ENCODE measurements around the gene ALDH18A1.

ALDH18A1 gene

DNA sequence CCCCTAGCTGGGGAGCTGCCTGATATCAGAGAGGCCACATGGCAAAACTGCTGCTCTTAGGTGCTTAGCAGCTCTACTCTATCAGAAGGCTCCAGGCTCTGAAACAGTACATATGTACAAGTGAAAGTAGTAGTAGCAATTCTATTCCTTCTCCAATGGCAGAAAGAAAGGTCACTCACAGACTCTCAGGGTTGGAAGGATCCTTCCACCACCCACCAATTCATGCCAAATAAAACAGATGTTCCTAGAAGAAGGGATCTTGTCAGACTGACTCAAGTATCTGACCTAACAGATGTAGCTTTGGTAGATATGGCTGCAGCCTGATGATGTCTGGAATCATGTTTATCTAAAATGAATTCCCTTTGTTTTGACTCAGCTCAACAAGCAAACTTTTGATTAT is 8.0 kb upstream of the ALDH18A1 start:
- H3K79me2 ChIP-seq (ENCODE audit: low read length) = no peaks in the 10 kb centered on the region
- H3K9me3 ChIP-seq (ENCODE audit: insufficient read depth, low read length) = no peaks in the 10 kb centered on the region
- H3K4me3 ChIP-seq (ENCODE audit: low read length) = no peak overlapping the region
- no peak overlapping the region for H3K9ac ChIP-seq (ENCODE audit: low read length)
- H4K20me1 ChIP-seq (ENCODE audit: insufficient read depth, low read length) = no peaks in the 10 kb centered on the region
- TF ChIP-seq, protein P1, sequence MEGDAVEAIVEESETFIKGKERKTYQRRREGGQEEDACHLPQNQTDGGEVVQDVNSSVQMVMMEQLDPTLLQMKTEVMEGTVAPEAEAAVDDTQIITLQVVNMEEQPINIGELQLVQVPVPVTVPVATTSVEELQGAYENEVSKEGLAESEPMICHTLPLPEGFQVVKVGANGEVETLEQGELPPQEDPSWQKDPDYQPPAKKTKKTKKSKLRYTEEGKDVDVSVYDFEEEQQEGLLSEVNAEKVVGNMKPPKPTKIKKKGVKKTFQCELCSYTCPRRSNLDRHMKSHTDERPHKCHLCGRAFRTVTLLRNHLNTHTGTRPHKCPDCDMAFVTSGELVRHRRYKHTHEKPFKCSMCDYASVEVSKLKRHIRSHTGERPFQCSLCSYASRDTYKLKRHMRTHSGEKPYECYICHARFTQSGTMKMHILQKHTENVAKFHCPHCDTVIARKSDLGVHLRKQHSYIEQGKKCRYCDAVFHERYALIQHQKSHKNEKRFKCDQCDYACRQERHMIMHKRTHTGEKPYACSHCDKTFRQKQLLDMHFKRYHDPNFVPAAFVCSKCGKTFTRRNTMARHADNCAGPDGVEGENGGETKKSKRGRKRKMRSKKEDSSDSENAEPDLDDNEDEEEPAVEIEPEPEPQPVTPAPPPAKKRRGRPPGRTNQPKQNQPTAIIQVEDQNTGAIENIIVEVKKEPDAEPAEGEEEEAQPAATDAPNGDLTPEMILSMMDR (IDR thresholded peaks at IDR 0.05; ENCODE audit: low read depth, low read length) = no peak
- TF ChIP-seq EZH2phosphoT487 (IDR thresholded peaks at IDR 0.05; ENCODE audit: low read depth) = no peak
- H3K27ac ChIP-seq (ENCODE audit: low read length) = no peak overlapping the region
- H3K27me3 ChIP-seq (ENCODE audit: low read depth, low read length) = no peaks in the 10 kb centered on the region
- H3K36me3 ChIP-seq (replicated peaks; ENCODE audit: low read depth, low read length) = no peaks in the 10 kb centered on the region
- no peak overlapping the region for H3K4me2 ChIP-seq (ENCODE audit: low read length)
- no peaks in the 10 kb centered on the region for H3K4me1 ChIP-seq (ENCODE audit: low read length)
- no peak overlapping the region for H2AFZ ChIP-seq (ENCODE audit: low read depth, low read length)

DNA sequence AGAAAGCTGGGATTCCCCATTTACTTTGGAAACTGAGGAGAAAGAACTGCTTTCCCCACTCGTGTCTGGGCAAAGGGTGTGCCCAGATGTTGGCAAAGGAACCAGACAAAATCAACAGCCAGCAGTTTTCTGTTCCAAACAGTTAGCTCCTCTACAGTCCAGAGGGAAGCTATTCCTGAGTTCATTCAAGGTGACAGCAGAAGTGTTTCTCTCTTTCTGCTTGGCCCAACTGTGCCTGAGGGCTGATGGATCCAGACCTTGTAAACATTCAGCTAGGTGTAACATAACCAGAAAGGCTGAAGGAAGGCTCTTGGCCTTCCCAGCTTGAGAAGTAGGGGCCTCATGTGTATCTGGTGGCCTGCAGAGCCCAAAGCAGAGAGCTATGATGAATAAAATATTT is 7.0 kb upstream of the ALDH18A1 start:
- Histone ChIP-seq H4K20me1 (ENCODE audit: insufficient read depth, low read length) (no peaks in the 10 kb centered on the region), H3K4me3 (ENCODE audit: low read length) (no peak overlapping the region), H3K4me2 (ENCODE audit: low read length) (no peak overlapping the region), H2AFZ (ENCODE audit: low read depth, low read length) (no peak overlapping the region), H3K27me3 (ENCODE audit: low read depth, low read length) (no peaks in the 10 kb centered on the region), H3K36me3 (replicated peaks; ENCODE audit: low read depth, low read length) (no peaks in the 10 kb centered on the region), H3K4me1 (ENCODE audit: low read length) (no peaks in the 10 kb centered on the region), H3K9ac (ENCODE audit: low read length) (no peak overlapping the region), H3K27ac (ENCODE audit: low read length) (no peak overlapping the region), H3K79me2 (ENCODE audit: low read length) (no peaks in the 10 kb centered on the region), H3K9me3 (ENCODE audit: insufficient read depth, low read length) (no peaks in the 10 kb centered on the region)
- TF ChIP-seq, protein P1 (IDR thresholded peaks at IDR 0.05; ENCODE audit: low read depth, low read length) = no peak
- TF ChIP-seq EZH2phosphoT487 (IDR thresholded peaks at IDR 0.05; ENCODE audit: low read depth) = no peak

DNA sequence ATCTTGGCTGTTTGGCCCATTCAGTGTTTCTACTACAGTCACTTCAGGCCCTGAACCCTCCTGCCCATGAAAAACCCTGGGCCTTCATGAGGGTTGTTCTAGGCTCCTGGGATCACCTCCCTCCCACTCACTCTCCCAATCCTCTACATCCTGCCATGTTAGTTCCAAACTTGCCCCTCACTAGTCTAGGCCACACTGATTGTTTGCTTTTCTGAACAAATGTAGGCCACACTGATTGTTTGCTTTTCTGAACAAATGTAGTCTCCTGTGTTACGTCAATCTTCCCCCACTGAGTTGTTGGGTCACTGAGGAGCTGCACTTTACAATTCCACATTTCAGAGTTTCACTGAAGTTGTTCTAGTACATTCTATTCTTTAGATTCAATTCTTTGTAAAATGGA is 5.3 kb upstream of the ALDH18A1 start:
- Histone ChIP-seq H3K4me3 (ENCODE audit: low read length) (no peak overlapping the region), H3K27me3 (ENCODE audit: low read depth, low read length) (no peaks in the 10 kb centered on the region), H3K36me3 (replicated peaks; ENCODE audit: low read depth, low read length) (no peaks in the 10 kb centered on the region), H3K9ac (ENCODE audit: low read length) (no peak overlapping the region), H3K79me2 (ENCODE audit: low read length) (no peaks in the 10 kb centered on the region), H4K20me1 (ENCODE audit: insufficient read depth, low read length) (no peaks in the 10 kb centered on the region), H3K9me3 (ENCODE audit: insufficient read depth, low read length) (no peaks in the 10 kb centered on the region), H2AFZ (ENCODE audit: low read depth, low read length) (no peak overlapping the region), H3K4me2 (ENCODE audit: low read length) (no peak overlapping the region), H3K4me1 (ENCODE audit: low read length) (peaks cover 3% of the 10 kb centered on the region; the same call in 1 of the 2 replicates), H3K27ac (ENCODE audit: low read length) (no peak overlapping the region)
- TF ChIP-seq, protein P1 (IDR thresholded peaks at IDR 0.05; ENCODE audit: low read depth, low read length) = no peak
- TF ChIP-seq EZH2phosphoT487 (IDR thresholded peaks at IDR 0.05; ENCODE audit: low read depth) = no peak

DNA sequence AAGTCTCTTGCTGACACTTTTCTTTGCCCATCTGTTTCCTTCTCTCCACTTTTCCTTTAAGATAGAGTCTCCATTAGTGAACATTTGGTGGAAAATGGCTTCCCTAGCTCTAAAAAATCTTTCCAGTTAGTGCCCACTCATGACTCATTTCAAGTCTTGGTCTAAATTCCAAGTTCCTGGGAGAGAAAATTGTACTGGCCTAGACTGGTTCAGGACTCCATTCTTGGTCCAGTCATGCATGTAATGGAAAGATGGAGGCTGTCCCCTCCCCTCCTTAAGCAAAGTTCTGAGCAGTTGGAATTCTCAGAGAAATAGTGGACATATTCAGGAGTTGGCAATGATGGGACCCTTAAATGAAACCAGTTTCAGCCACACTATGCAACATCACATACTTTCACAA is 3.8 kb upstream of the ALDH18A1 start:
- H3K4me3 ChIP-seq (ENCODE audit: low read length) = no peak overlapping the region
- no peak overlapping the region for H3K4me2 ChIP-seq (ENCODE audit: low read length)
- H3K9me3 ChIP-seq (ENCODE audit: insufficient read depth, low read length) = no peaks in the 10 kb centered on the region
- peaks cover 6% of the 10 kb centered on the region for H3K4me1 ChIP-seq (ENCODE audit: low read length)
- H4K20me1 ChIP-seq (ENCODE audit: insufficient read depth, low read length) = no peaks in the 10 kb centered on the region
- no peak for TF ChIP-seq EZH2phosphoT487 (IDR thresholded peaks at IDR 0.05; ENCODE audit: low read depth)
- TF ChIP-seq, protein P1 (IDR thresholded peaks at IDR 0.05; ENCODE audit: low read depth, low read length) = no peak
- no peaks in the 10 kb centered on the region for H3K36me3 ChIP-seq (replicated peaks; ENCODE audit: low read depth, low read length)
- peaks cover 12% of the 10 kb centered on the region for H3K79me2 ChIP-seq (ENCODE audit: low read length)
- H2AFZ ChIP-seq (ENCODE audit: low read depth, low read length) = no peak overlapping the region
- H3K27ac ChIP-seq (ENCODE audit: low read length) = no peak overlapping the region
- no peak overlapping the region for H3K9ac ChIP-seq (ENCODE audit: low read length)
- no peaks in the 10 kb centered on the region for H3K27me3 ChIP-seq (ENCODE audit: low read depth, low read length)
